CD4-positive, CD25-positive, alpha-beta regulatory T cell (primary cell): ENCODE data around the gene GADD45GIP1. TPM values are rescaled to one million over a fixed set of nuclear protein-coding genes. Genes with fewer than 3 reads are reported as not detected.
A peak's percentile ranks its signal among the peaks of the same experiment; 100 is the strongest.
"Not testable (repeated sequence)": the region's sequence is repeated elsewhere in the genome, so short reads cannot be mapped to it uniquely, and the experiment has no call there.

Source experiments
- ATAC-seq, 2 donors: fragments of 150-1000 bp; cut with Tn5 transposase; one replicate each; pipeline ENCODE4 v1.10.0; 2021; ENCODE audit warnings: low read depth in 2 of 2, moderate number of reproducible peaks in 2 of 2, moderate library complexity in 1 of 2
- DNase-seq, 3 donors: peaks; one replicate each; pipeline versions ENCODE4 v3.0.0 to v3.0.0-alpha.2; 2012 to 2022; ENCODE audit warnings: mixed read lengths in 1 of 3
- H3K27ac ChIP-seq: one replicate; pipeline ENCODE4 v1.7.0; 2013; ENCODE audit warnings: mild to moderate bottlenecking, low read length; ENCODE audit not compliant: insufficient read depth, poor library complexity, severe bottlenecking
- H3K27me3 ChIP-seq: one replicate; pipeline ENCODE4 v1.7.0; 2013; ENCODE audit warnings: low read length; ENCODE audit not compliant: control insufficient read depth, insufficient read depth
- H3K36me3 ChIP-seq: one replicate; pipeline ENCODE4 v1.7.0; 2013; ENCODE audit warnings: mild to moderate bottlenecking, low read length, moderate library complexity; ENCODE audit not compliant: control insufficient read depth, insufficient read depth
- H3K4me1 ChIP-seq: 2 replicates; pipeline ENCODE4 v1.7.0; 2013; ENCODE audit warnings: mild to moderate bottlenecking, low read length; ENCODE audit not compliant: insufficient read depth, control insufficient read depth, poor library complexity, severe bottlenecking
- H3K4me3 ChIP-seq: one replicate; pipeline ENCODE4 v1.7.0; 2013; ENCODE audit warnings: low read depth, mild to moderate bottlenecking, low read length, moderate library complexity
- H3K9me3 ChIP-seq, 2 experiments: 1 replicate in 1 of 2; 2 replicates in 1 of 2; pipeline ENCODE4 v1.7.0; 2013; ENCODE audit warnings: low read length in 2 of 2, mild to moderate bottlenecking in 1 of 2, moderate library complexity in 1 of 2; ENCODE audit not compliant: control insufficient read depth in 2 of 2
- H3K27ac Mint-ChIP-seq, 3 donors: one replicate each; pipeline ENCODE4 v1.8.0; 2020 to 2022; ENCODE audit warnings: mild to moderate bottlenecking in 3 of 3, mixed read lengths in 3 of 3, moderate library complexity in 2 of 3
- H3K27me3 Mint-ChIP-seq: one replicate; pipeline ENCODE4 v1.8.0; 2022; ENCODE audit warnings: mild to moderate bottlenecking, mixed read lengths
- H3K36me3 Mint-ChIP-seq: one replicate; pipeline ENCODE4 v1.8.0; 2020; ENCODE audit warnings: mixed read lengths
- H3K4me1 Mint-ChIP-seq, 4 donors: one replicate each; pipeline ENCODE4 v1.8.0; 2020 to 2022; ENCODE audit warnings: mixed read lengths in 4 of 4, mild to moderate bottlenecking in 1 of 4
- H3K4me3 Mint-ChIP-seq, 4 donors: one replicate each; pipeline ENCODE4 v1.8.0; 2020 to 2022; ENCODE audit warnings: mild to moderate bottlenecking in 4 of 4, mixed read lengths in 4 of 4, moderate library complexity in 3 of 4
- H3K9me3 Mint-ChIP-seq, 7 donors: one replicate each; pipeline ENCODE4 v1.8.0; 2020 to 2022; ENCODE audit warnings: mixed read lengths in 7 of 7, mild to moderate bottlenecking in 3 of 7, moderate library complexity in 2 of 7
- polyA plus RNA-seq, 4 donors: library from polyadenylated mRNA; unstranded; fragments of 300-500 nt; fragmentation: Illumina TruSeq; gene quantifications; one replicate each; pipeline ENCODE4 v1.2.3, GENCODE V29; 2021
- total RNA-seq: library from RNA; stranded (reverse); gene quantifications from one replicate; pipeline ENCODE4 v1.2.3, GENCODE V29; 2022

Gene GADD45GIP1
- total and polyA plus RNA-seq, 5 donors from 2014 or later, result 7.4 to 71.9 (median 65.3) TPM

DNA sequence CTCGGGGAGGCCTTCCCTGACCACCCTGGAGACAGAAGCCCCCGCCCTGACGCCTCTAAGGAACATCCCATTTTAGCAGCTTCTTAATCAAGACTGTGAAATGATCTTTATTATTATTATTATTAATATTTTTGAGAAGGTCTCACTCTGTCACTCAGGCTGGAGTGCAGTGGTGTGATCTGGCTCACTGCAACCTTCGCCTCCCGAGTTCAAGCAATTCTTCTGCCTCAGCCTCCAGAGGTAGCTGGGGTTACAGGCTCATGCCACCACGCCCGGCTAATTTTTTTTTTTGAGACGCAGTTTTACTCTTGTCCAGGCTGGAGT, 8.8 kb upstream of the GADD45GIP1 start:
- peak overlapping the region in 1 of 3 donors; percentile 89 for H3K27ac Mint-ChIP-seq

DNA sequence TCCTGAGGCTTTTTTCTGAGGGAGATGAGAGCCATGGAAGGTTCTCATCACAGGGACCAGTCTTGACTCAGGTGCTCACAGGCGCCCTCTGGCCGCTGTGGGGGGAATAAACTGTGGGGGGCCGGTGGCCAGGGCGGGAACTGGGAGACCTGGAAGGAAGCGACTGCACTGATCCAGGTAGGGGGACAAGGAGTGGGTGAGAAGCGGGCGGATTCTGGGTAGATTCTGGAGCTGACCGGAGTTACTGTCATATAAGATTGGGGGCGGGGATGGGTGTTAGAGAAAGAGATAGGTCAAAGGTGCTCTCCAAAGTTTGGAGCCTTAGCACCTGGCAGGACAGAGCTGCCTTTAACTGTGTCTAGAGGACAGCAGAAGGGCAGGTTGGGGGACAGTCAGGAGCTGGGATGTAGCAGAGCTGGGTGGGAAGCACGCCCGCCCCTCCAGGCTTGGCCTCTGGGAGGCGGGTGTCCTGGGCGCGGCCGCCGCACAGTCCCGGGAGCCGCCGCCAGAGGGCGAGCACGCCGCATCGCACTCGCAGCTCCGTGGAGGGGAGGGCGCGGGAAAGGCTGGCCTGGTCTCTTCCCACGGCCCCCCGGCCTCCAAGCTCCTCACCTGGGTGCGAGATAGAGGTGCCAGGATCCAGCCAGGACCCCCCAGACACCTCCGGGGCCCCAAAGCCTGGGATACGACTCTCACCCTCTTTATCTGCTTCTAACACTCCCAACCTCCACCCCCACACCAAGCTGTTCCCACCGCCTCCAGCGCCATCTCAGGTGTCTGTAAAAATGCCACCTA, 8.2 kb upstream of the GADD45GIP1 start:
- H3K27ac Mint-ChIP-seq, result peak overlapping the region in 2 of 3 donors; percentile 31 to 91
- peaks cover 0 to under 1% (median 0%) of the 10 kb centered on the region in 7 donors for H3K9me3 Mint-ChIP-seq
- H3K27me3 ChIP-seq, result no peaks in the 10 kb centered on the region
- H3K27me3 Mint-ChIP-seq, result peaks cover 5% of the 10 kb centered on the region
- DNase-seq (peak; percentile 62 to 79 (median 79)), ATAC-seq (peak; percentile 95 to 96)
- H3K9me3 ChIP-seq, result no peaks in the 10 kb centered on the region
- no peaks in the 10 kb centered on the region for H3K36me3 ChIP-seq
- H3K27ac ChIP-seq, result no peak overlapping the region
- H3K4me1 Mint-ChIP-seq, result peaks cover 0 to 12% (median 6%) of the 10 kb centered on the region in 4 donors
- H3K4me1 ChIP-seq, result peaks cover 9% of the 10 kb centered on the region
- H3K4me3 ChIP-seq, result peak overlapping the region; percentile 71
- H3K36me3 Mint-ChIP-seq, result no peaks in the 10 kb centered on the region
- peak overlapping the region; percentile 84 to 97 (median 88) for H3K4me3 Mint-ChIP-seq

More for the DNA sequence above, 8.8 kb upstream of the GADD45GIP1 start:
- Histone ChIP-seq H3K36me3 (no peaks in the 10 kb centered on the region), H3K27ac (no peak overlapping the region), H3K9me3 (no peaks in the 10 kb centered on the region), H3K4me3 (no peak overlapping the region), H3K4me1 (peaks cover 9% of the 10 kb centered on the region), H3K27me3 (no peaks in the 10 kb centered on the region)
- Mint-ChIP-seq H3K27me3 (peaks cover 5% of the 10 kb centered on the region), H3K9me3 (peaks cover 0 to 1% (median 0%) of the 10 kb centered on the region in 7 donors), H3K4me1 (peaks cover 0 to 12% (median 6%) of the 10 kb centered on the region in 4 donors), H3K4me3 (peak overlapping the region in 3 of 4 donors; percentile 31 to 86 (median 80)), H3K36me3 (no peaks in the 10 kb centered on the region)
- DNase-seq (no peak), ATAC-seq (no peak)

DNA sequence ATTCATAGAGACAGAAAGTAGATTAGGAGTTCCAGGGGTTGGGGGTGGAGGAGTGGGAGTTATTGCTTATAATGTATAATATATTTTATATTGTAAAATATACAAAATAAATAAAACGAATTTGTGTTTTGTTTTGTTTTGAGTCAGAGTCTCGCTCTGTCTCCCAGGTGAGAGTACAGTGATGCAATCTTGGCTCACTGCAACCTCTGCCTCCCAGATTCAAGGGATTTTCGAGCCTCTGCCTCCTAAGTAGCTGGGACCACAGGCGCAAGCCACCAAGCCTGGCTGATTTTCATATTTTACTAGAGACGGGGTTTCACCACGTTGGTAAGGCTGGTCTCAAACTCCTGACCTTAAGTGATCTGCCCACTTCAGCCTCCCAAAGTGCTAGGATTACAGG, 2.5 kb upstream of the GADD45GIP1 start:
- peaks cover under 1% of the 10 kb centered on the region for H3K27me3 Mint-ChIP-seq
- no peak for ATAC-seq
- no peak overlapping the region for H3K4me3 ChIP-seq

DNA sequence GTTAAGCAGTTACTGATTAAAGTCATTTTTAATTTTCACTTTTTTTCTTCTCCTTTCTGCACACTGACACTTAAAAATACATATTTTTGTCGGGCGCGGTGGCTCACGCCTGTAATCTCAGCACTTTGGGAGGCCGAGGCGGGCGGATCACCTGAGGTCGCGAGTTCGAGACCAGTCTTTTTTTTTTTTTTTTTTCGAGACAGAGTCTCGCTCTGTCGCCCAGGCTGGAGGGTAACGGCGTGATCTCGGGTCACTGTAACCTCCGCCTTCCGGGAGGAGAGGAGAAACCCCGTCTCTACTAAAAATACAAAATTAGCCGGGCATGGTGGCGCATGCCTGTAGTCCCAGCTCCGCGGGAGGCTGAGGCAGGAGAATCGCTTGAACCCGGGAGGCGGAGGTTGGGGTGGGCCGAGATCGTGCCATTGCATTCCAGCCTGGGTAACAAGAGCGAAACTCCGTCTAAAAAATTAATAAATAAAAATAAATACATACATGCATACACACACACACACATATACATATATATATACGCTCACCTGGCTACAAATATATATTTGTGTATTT, 448 bp upstream of the GADD45GIP1 start:
- not testable (repeated sequence) for H3K27me3 Mint-ChIP-seq, H3K36me3 Mint-ChIP-seq, H3K9me3 ChIP-seq, H3K27me3 ChIP-seq, DNase-seq, H3K9me3 Mint-ChIP-seq
- Histone ChIP-seq H3K27ac (peak overlapping the region; percentile 81), H3K36me3 (peaks cover 19% of the 10 kb centered on the region), H3K4me1 (peaks cover 26% of the 10 kb centered on the region), H3K4me3 (peak overlapping the region; percentile 74)
- H3K27ac Mint-ChIP-seq, result peak overlapping the region; percentile 60 to 91 (median 87)
- H3K4me3 Mint-ChIP-seq, result peak overlapping the region; percentile 89 to 94 (median 91)
- peak; percentile 14 to 17 for ATAC-seq
- peaks cover 8 to 34% (median 19%) of the 10 kb centered on the region in 4 donors for H3K4me1 Mint-ChIP-seq

More for the DNA sequence above, 2.5 kb upstream of the GADD45GIP1 start:
- no peak for DNase-seq
- Mint-ChIP-seq H3K27ac (no peak overlapping the region), H3K36me3 (peaks cover 6% of the 10 kb centered on the region), H3K4me3 (no peak overlapping the region), H3K4me1 (peaks cover 8 to 30% (median 18%) of the 10 kb centered on the region in 4 donors), H3K9me3 (no peaks in the 10 kb centered on the region)
- no peaks in the 10 kb centered on the region for H3K9me3 ChIP-seq
- H3K27ac ChIP-seq, result no peak overlapping the region
- no peaks in the 10 kb centered on the region for H3K27me3 ChIP-seq
- H3K4me1 ChIP-seq, result peaks cover 21% of the 10 kb centered on the region
- H3K36me3 ChIP-seq, result peaks cover 3% of the 10 kb centered on the region

DNA sequence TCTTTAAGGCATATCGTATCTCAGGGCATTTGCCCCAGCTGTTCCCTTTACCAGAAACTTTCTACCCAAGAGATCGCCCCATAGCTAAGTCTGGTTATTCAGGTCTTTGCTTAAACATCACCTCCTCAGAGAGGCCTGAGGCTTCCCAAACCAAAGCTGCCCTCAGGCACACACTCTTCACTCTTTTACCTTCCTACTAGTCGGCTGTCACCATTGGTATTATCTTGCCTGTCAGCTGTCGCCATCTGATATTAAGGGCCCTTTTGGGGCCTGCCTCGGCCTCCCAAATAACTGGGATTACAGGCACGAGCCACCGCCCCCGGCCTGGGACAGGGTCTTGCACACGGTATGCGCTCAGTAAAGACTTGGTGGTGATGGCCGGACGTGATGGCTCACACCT, 1.0 kb downstream of the GADD45GIP1 start:
- Histone ChIP-seq H3K27ac (peak overlapping the region; percentile 81), H3K9me3 (no peaks in the 10 kb centered on the region), H3K27me3 (no peaks in the 10 kb centered on the region), H3K4me3 (peak overlapping the region; percentile 19), H3K4me1 (peaks cover 26% of the 10 kb centered on the region), H3K36me3 (peaks cover 29% of the 10 kb centered on the region)
- peaks cover 18% of the 10 kb centered on the region for H3K36me3 Mint-ChIP-seq
- ATAC-seq (no peak), DNase-seq (no peak)
- H3K4me1 Mint-ChIP-seq, result peaks cover 8 to 34% (median 19%) of the 10 kb centered on the region in 4 donors
- no peaks in the 10 kb centered on the region for H3K27me3 Mint-ChIP-seq
- H3K9me3 Mint-ChIP-seq, result no peaks in the 10 kb centered on the region
- peak overlapping the region; percentile 58 to 87 (median 84) for H3K27ac Mint-ChIP-seq
- peak overlapping the region; percentile 85 to 93 (median 88) for H3K4me3 Mint-ChIP-seq

GRCh38 chr19:12955575-12955974, 1.4 kb downstream of the GADD45GIP1 start:
- H3K27ac Mint-ChIP-seq, result peak overlapping the region; percentile 58 to 87 (median 84)
- H3K4me1 Mint-ChIP-seq, result peaks cover 8 to 34% (median 19%) of the 10 kb centered on the region in 4 donors
- Histone ChIP-seq H3K36me3 (peaks cover 32% of the 10 kb centered on the region), H3K4me1 (peaks cover 26% of the 10 kb centered on the region), H3K27ac (peak overlapping the region; percentile 81), H3K4me3 (peak overlapping the region; percentile 19)
- H3K27me3 Mint-ChIP-seq, DNase-seq, H3K27me3 ChIP-seq, H3K9me3 Mint-ChIP-seq, H3K9me3 ChIP-seq, ATAC-seq: not testable (repeated sequence)
- H3K36me3 Mint-ChIP-seq, result peaks cover 21% of the 10 kb centered on the region
- peak overlapping the region; percentile 85 to 93 (median 88) for H3K4me3 Mint-ChIP-seq

DNA sequence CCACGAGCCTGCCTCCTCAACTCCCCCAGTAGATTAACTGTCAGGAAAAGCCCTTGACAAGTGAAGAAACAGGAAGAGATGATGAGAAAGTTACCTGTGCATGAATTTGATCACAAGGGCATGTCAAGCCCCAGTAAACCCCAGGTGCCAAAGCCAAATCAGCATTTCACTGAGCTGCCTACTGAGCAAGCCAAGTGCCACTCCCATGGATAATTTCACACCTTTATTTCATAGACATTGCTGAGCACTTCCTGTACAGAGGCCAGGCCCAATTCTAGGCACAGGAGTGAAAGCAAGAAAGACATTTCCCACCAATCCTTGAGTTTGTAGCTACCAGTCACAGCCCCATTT, 2.4 kb downstream of the GADD45GIP1 start:
- Mint-ChIP-seq H3K36me3 (peaks cover 27% of the 10 kb centered on the region), H3K27ac (peak overlapping the region; percentile 40 to 87 (median 79)), H3K4me3 (peak overlapping the region; percentile 27 to 93 (median 87)), H3K27me3 (no peaks in the 10 kb centered on the region), H3K9me3 (no peaks in the 10 kb centered on the region), H3K4me1 (peaks cover 8 to 40% (median 19%) of the 10 kb centered on the region in 4 donors)
- H3K27me3 ChIP-seq, result no peaks in the 10 kb centered on the region
- DNase-seq (no peak), ATAC-seq (no peak)
- no peaks in the 10 kb centered on the region for H3K9me3 ChIP-seq
- H3K27ac ChIP-seq, result no peak overlapping the region
- H3K4me1 ChIP-seq, result peaks cover 26% of the 10 kb centered on the region
- H3K4me3 ChIP-seq, result no peak overlapping the region
- peaks cover 39% of the 10 kb centered on the region for H3K36me3 ChIP-seq
